Measurements from ENCODE around the gene SLC38A9. TPM values are rescaled to one million over a fixed set of nuclear protein-coding genes. Genes with fewer than 3 reads are reported as not detected.
A peak's percentile ranks its signal among the peaks of the same experiment; 100 is the strongest.

Gene SLC38A9
- total RNA-seq, 6 experiments from 2014 or later: 12.5 to 21.0 (median 14.8) TPM

- intact Hi-C loops (cut with DNase I): no loop called here
- Histone ChIP-seq H3K4me1 (peaks cover 0 to 36% (median 12%) of the 10 kb centered on the region in 4 donors), H3K4me3 (no peak overlapping the region), H3K9me3 (no peaks in the 10 kb centered on the region), H3K27me3 (no peaks in the 10 kb centered on the region), H3K27ac (peak overlapping the region in 1 of 3 donors; percentile 90), H3K36me3 (peaks cover 0 to 3% (median 0%) of the 10 kb centered on the region in 4 donors)
- no peak for DNase-seq
- WGBS (ENCODE audit: insufficient coverage, low coverage, low lambda C conversion rate, missing lambda C conversion rate): 48% methylated on average over 3 of the region's 3 CpGs
- ATAC-seq: peak; percentile 45 to 61 (median 50)
- TF ChIP-seq, protein P1, sequence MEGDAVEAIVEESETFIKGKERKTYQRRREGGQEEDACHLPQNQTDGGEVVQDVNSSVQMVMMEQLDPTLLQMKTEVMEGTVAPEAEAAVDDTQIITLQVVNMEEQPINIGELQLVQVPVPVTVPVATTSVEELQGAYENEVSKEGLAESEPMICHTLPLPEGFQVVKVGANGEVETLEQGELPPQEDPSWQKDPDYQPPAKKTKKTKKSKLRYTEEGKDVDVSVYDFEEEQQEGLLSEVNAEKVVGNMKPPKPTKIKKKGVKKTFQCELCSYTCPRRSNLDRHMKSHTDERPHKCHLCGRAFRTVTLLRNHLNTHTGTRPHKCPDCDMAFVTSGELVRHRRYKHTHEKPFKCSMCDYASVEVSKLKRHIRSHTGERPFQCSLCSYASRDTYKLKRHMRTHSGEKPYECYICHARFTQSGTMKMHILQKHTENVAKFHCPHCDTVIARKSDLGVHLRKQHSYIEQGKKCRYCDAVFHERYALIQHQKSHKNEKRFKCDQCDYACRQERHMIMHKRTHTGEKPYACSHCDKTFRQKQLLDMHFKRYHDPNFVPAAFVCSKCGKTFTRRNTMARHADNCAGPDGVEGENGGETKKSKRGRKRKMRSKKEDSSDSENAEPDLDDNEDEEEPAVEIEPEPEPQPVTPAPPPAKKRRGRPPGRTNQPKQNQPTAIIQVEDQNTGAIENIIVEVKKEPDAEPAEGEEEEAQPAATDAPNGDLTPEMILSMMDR (IDR thresholded peaks at IDR 0.05): peak; percentile 38 to 61 (median 54)
- no peak for TF ChIP-seq POLR2A (IDR thresholded peaks at IDR 0.05)
Observed at GRCh38 chr5:55694152-55694830, 17.8 kb downstream of the SLC38A9 start.

GRCh38 chr5:55692509-55692908, 19.6 kb downstream of the SLC38A9 start:
- H3K27ac ChIP-seq: peak overlapping the region; percentile 1 to 90 (median 87)
- peaks cover 0 to 36% (median 12%) of the 10 kb centered on the region in 4 donors for H3K4me1 ChIP-seq
- TF ChIP-seq, protein P1 (IDR thresholded peaks at IDR 0.05): no peak
- TF ChIP-seq POLR2A (IDR thresholded peaks at IDR 0.05): no peak
- no peak overlapping the region for H3K4me3 ChIP-seq
- 18% methylated on average over 1 of the region's 1 CpG for WGBS (ENCODE audit: insufficient coverage, low coverage, low lambda C conversion rate, missing lambda C conversion rate)
- H3K27me3 ChIP-seq: no peaks in the 10 kb centered on the region
- DNase-seq (no peak), ATAC-seq (peak; percentile 26 to 41 (median 32))
- H3K36me3 ChIP-seq: peaks cover 0 to 3% (median 0%) of the 10 kb centered on the region in 4 donors
- no peaks in the 10 kb centered on the region for H3K9me3 ChIP-seq
- intact Hi-C loops (cut with DNase I): no loop called here

DNA sequence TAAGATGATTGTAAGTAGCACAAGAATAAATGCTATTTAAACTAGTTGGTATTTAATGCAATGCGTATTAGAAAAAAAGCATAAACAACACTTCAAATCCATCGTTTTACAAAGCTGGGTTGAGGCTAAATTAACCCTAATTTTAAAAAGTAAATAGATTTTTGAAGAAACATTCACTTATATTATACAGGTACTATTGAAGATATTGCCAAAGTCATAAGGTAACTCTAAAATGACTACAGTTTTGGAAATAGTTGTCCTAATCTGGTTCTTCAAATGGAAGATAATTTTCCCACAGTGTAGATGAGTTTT, 20.1 kb downstream of the SLC38A9 start:
- ATAC-seq (no peak), DNase-seq (no peak)
- intact Hi-C loops (cut with DNase I): no loop called here
- Histone ChIP-seq H3K27ac (peak overlapping the region; percentile 1 to 90 (median 87)), H3K27me3 (no peaks in the 10 kb centered on the region), H3K4me1 (peaks cover 0 to 36% (median 12%) of the 10 kb centered on the region in 4 donors), H3K9me3 (no peaks in the 10 kb centered on the region), H3K36me3 (peaks cover 0 to under 1% (median 0%) of the 10 kb centered on the region in 4 donors), H3K4me3 (no peak overlapping the region)
- 40% methylated on average over 2 of the region's 2 CpGs for WGBS (ENCODE audit: insufficient coverage, low coverage, low lambda C conversion rate, missing lambda C conversion rate)
- TF ChIP-seq, protein P1 (IDR thresholded peaks at IDR 0.05): no peak
- TF ChIP-seq POLR2A (IDR thresholded peaks at IDR 0.05): no peak

DNA sequence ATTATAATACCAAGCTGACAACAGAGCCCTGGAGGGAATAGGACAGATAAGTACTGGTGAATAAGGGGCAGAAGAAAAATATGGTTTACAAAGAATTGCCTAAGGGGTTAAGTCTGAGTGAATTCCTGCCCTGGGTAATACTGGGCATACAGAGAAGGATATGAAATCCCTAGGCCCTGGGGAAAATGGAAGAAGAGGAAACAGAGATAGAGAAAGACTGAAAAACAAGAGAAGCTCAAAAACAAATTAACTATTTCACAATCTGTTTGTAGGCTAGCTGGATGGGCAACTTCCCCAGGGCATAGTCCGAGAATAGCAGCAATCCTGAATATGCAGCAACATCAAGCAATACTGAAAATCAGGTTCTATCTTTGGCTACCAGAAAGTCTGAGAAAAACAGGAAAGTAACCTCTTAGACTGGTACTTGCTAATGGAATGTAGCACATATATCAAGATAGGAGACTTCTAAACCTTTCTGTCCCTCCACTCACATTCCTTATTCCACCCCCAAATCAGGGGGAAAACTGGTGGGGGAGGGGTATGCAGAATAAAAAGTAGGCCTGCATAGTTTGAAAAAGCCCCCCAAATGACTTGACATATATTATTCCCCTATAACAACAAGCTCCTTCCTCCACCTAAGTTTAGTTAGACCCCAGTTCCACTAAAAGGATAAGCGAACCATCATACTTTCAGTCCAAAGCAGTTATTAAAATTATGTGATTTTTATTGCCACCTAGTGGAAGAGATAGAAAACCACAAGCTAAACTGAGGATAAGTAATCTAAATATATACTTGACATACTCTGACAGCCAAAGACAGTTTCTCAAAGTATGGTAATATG, 20.6 kb downstream of the SLC38A9 start:
- peak overlapping the region; percentile 84 to 90 (median 87) for H3K27ac ChIP-seq

More for the DNA sequence above, 20.6 kb downstream of the SLC38A9 start:
- 13% methylated on average over 2 of the region's 2 CpGs for WGBS (ENCODE audit: insufficient coverage, low coverage, low lambda C conversion rate, missing lambda C conversion rate)
- ATAC-seq: peak; percentile 84 to 91 (median 88)
- H3K9me3 ChIP-seq: no peaks in the 10 kb centered on the region
- H3K4me1 ChIP-seq: peaks cover 0 to 36% (median 12%) of the 10 kb centered on the region in 4 donors
- intact Hi-C loops (cut with DNase I): no loop called here
- H3K27me3 ChIP-seq: no peaks in the 10 kb centered on the region
- H3K4me3 ChIP-seq: peak overlapping the region in 2 of 3 donors; percentile 19 to 34
- DNase-seq: peak in 1 of 3 donors; percentile 61
- no peaks in the 10 kb centered on the region for H3K36me3 ChIP-seq
- TF ChIP-seq, protein P1 (IDR thresholded peaks at IDR 0.05): peak; percentile 62 to 84 (median 65)
- TF ChIP-seq POLR2A (IDR thresholded peaks at IDR 0.05): no peak

All from right lobe of liver (tissue), 6 donors.